HCEC 1CT (cell line): ENCODE data around the gene ASZ1.

Experiments
- DNase-seq: peaks from one replicate; pipeline ENCODE4 v3.0.0-alpha.2; 2017

ASZ1 gene

GRCh38 chr7:117401293-117402002, 25.8 kb downstream of the ASZ1 start:
- no peak for DNase-seq

- DNase-seq, result peak; percentile 34
These were observed 27.4 kb downstream of the ASZ1 start for GRCh38 chr7:117399820-117400422.

GRCh38 chr7:117395743-117396142, 31.6 kb downstream of the ASZ1 start:
- no peak for DNase-seq

- DNase-seq, result no peak
These were observed 33.5 kb downstream of the ASZ1 start for GRCh38 chr7:117393781-117394180.

DNA sequence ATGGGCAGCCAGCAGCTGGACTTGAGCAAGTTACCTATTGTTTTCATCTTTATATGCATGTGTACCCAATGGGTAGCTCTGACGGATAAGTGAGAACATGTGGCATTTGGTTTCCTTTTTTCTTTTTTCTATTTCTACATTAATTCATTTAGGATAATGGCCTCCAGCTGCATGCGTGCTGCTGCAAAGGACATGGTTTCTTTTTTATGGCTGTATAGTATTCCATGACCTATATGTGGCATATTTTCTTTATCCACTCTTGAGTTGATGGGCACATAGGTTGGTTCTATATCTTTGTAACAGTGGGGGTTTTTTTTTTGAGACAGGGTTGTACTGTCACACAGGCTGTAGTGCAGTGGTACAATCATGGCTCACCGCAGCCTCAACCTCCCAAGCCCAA, 37.4 kb downstream of the ASZ1 start:
- no peak for DNase-seq

- peak; percentile 4 for DNase-seq
These were observed 41.1 kb downstream of the ASZ1 start for GRCh38 chr7:117386110-117386706.

DNA sequence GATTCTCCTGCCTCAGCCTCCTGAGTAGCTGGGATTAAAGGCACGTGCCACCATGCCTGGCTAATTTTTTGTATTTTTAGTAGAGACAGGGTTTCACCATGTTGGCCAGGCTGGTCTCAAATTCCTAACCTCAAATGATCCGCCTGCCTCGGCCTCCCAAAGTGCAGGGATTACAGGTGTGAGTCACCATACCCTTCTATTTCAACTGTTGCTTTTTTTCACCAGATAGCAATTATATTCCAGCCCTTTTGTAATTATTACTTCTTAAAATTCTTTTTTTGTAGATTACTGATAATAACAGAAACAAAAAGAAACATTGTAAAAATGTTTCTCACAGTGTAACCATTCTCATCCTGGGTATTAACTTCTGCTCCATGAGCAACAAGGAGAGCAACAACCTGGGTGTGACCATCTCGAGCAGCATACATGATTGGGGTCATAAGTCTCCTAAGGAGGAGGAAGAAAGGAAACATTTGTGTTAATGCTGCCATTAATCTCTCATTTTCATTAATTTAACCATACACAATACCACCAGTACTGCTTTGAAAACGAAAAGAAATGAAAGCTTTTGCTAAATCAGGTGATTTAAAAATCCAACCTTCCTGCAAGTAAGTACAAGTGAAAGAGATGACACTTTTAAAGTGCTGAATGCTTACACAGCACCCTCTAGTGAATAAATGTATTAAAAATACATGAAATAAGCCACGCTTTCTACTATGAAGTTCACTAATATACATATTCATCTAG, 41.8 kb downstream of the ASZ1 start:
- peak; percentile 49 for DNase-seq

DNA sequence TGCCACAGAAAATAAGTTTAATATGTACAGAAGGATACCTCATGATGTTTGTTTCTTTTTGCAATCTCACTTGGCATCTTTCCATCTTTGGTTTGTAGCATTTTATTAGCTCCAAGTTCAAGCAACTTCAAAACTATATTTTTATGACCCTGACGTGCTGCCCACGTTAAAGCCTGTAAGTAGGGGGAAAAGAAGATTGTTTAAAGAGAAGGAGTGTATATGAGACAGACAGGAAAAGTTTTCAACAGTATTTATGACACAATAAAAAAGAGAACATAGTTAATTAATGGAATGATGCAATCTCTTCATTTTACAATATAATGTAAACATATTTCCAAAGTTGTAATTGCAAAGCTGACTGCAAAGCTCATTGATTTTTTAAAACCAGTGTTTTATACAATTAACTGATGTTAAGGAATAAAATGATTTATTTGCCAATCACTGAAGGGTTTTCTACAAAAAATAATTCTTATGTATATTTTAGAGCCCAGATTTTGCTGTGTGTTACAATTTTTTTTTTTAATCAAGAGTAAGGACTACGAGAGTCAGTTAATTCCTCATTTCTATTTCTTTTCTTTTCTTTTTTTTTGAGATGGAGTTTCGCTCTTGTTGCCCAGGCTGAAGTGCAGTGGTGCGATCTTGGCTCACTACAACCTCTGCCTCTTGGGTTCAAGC, 42.5 kb downstream of the ASZ1 start:
- DNase-seq, result no peak

GRCh38 chr7:117383483-117384189, 43.7 kb downstream of the ASZ1 start:
- no peak for DNase-seq

- no peak for DNase-seq
These were observed 44.2 kb downstream of the ASZ1 start for GRCh38 chr7:117383046-117383445.

DNA sequence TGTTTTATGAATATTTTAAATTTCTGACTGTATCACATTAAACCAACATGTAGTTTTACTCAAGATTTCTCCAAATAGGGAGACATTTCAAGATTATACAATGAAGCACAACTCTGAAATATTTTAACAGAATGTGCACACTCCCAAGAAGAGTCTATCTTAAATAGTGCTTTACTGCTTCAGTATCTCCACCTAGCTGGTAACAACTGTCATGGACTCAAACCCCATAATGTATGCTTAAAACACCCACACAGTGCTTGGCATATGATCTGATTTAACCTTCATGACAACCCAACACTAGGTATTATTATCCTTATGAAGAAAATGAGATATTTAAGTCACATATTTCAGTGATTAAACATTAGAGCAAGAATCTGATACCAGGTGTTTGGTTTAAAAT, 45.9 kb downstream of the ASZ1 start:
- DNase-seq, result no peak

DNA sequence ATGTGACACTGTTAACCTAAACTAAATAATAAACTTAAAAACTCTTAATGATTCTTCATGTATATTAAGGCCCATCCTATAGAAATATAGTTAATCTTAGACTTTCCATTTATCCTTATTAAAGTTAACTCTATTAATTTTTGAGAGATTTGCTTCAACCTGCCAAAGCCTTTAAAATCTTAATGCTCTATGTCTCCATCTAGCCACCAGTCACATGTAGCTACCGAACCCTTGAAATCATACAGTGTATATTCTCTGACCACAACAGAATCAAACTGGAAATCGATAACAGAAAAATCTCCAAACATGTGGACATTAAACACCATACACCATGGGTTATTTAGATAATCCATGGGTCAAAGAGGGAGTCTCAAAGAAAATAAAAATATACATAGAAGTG, 51.9 kb downstream of the ASZ1 start:
- no peak for DNase-seq

- no peak for DNase-seq
These were observed 55.2 kb downstream of the ASZ1 start for GRCh38 chr7:117372073-117372472.

- no peak for DNase-seq
These were observed 62.8 kb downstream of the ASZ1 start for GRCh38 chr7:117364339-117365080.

GRCh38 chr7:117362294-117362888, 64.9 kb downstream of the ASZ1 start:
- DNase-seq, result no peak

DNA sequence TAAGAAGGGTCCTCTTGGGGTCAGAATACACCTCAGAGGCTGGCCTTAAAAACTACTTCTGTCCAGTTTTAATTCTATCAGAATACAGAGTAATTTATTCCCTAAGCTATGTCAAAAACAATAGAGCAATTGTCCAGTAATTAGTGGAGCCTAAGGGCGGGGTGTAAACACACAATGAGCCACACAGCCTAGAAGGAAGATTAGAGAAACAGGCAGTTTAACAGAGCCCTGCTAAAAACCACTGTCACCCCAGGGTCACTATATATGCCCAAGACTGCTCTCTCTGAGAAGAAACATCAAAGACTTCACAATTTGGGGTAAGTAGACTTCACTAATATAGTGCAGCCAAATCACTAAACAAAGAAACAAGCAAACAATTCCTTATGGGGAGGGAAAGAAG, 77.3 kb downstream of the ASZ1 start:
- DNase-seq, result no peak

DNA sequence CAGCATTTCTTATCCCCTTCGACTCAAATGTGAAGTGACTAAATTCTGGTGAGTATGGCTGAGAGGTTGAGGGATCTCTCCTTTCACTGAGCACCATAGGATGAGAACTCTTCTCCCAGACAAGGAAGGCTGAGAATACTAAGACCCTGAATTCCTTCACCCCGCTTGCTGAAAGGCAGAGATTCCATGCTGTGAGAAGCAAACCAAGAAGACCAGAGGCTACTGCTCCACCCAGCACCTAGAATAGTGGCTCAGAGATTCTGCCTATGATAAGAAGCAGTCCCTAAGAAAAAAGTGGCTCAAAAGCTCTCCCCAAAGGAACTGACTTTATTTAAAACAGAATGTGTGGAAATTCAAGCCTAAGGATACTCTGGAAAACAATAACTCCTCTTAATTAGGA, 77.7 kb downstream of the ASZ1 start:
- DNase-seq, result no peak

DNA sequence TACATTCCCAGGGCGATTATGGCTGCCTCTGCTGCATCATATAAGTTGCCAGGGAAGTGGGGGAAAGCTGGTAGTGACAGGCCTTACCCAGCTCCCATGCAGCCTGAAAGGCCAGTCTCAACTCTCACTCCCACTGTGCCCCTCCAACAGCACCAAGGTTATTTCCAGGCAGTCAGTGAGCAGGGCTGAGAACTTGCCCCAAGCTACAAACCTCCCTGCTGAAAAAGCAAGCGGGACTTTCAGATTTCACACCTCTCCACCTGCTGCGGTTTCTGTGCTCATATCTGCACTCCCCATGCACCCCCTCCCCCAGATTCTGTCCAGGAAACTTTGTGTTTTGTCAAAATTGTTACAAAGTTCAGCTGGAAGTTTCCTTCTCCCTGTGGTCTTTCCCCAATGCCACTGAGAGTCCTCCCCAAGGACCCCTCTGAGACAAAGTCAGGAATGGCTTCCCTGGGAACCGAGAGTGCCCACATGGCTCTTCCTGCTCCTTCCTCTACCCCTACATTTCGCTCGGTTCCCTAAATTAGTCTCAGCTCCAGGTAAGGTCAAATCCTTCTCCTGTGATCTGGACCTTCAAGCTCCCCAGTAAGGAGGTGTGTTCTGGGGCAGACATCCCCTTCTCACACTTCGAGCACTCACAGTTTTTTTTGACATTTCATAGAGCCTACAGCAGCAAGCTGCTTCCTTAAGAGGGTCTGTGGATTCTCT, 79.2 kb downstream of the ASZ1 start:
- no peak for DNase-seq

GRCh38 chr7:117347480-117347879, 79.8 kb downstream of the ASZ1 start:
- DNase-seq, result no peak

- DNase-seq, result no peak
These were observed 81.1 kb downstream of the ASZ1 start for GRCh38 chr7:117346161-117346560.

DNA sequence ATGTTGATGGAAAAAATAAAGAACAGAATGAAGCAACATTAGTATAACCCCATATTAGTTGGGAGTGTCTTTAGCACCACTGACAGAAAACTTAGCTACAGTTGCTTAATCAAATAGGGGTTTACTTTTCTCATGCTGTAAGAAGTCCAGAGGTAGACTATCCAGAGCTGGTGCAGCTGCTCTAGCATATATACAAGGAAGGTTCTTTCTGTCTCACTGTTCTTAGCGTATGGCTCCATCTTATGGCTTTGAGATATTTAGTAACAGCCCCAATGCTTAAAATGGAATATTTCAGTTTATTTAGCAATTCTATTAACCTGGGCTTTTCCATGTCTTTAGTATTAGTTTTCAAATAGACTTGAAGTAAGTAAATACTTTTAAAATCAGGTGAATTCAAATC, 89.3 kb downstream of the ASZ1 start:
- peak; percentile 11 for DNase-seq
